ENCODE data around the gene MMAA. TPM values are rescaled to one million over a fixed set of nuclear protein-coding genes. Genes with fewer than 3 reads are reported as not detected.

Gene MMAA
- total RNA-seq, 2 donors from 2014 or later: 3.0 to 3.8 TPM

- no peaks in the 10 kb centered on the region for H3K36me3 ChIP-seq
- no peaks in the 10 kb centered on the region for H3K9me3 ChIP-seq
- TF ChIP-seq CTCF (IDR thresholded peaks at IDR 0.05): no peak
- no peak for ATAC-seq (ENCODE audit: insufficient number of reproducible peaks, low FRiP score, low read depth)
- no peak for DNase-seq (ENCODE audit: low spot score)
- H3K27ac ChIP-seq: no peak overlapping the region
- H3K4me1 ChIP-seq (ENCODE audit: control insufficient read depth in 1 of 2, low read depth in 2 of 2): peaks cover 2 to 9% of the 10 kb centered on the region in 2 donors
- H3K27me3 ChIP-seq (replicated peaks; ENCODE audit: insufficient read depth): no peaks in the 10 kb centered on the region
- no peak overlapping the region for H3K4me3 ChIP-seq
Observed at GRCh38 chr4:145623831-145624230, 4.6 kb downstream of the MMAA start.

- Histone ChIP-seq H3K27me3 (replicated peaks; ENCODE audit: insufficient read depth) (no peaks in the 10 kb centered on the region), H3K4me3 (no peak overlapping the region), H3K4me1 (ENCODE audit: control insufficient read depth in 1 of 2, low read depth in 2 of 2) (no peaks in the 10 kb centered on the region), H3K27ac (no peak overlapping the region), H3K36me3 (no peaks in the 10 kb centered on the region), H3K9me3 (no peaks in the 10 kb centered on the region)
- DNase-seq (ENCODE audit: low spot score) (no peak), ATAC-seq (ENCODE audit: insufficient number of reproducible peaks, low FRiP score, low read depth) (no peak)
- no peak for TF ChIP-seq CTCF (IDR thresholded peaks at IDR 0.05)
Observed at GRCh38 chr4:145625677-145626622, 6.8 kb downstream of the MMAA start.

- Histone ChIP-seq H3K36me3 (no peaks in the 10 kb centered on the region), H3K4me3 (no peak overlapping the region), H3K4me1 (ENCODE audit: control insufficient read depth in 1 of 2, low read depth in 2 of 2) (no peaks in the 10 kb centered on the region), H3K27me3 (replicated peaks; ENCODE audit: insufficient read depth) (no peaks in the 10 kb centered on the region), H3K9me3 (no peaks in the 10 kb centered on the region), H3K27ac (no peak overlapping the region)
- DNase-seq (ENCODE audit: low spot score) (no peak), ATAC-seq (ENCODE audit: insufficient number of reproducible peaks, low FRiP score, low read depth) (no peak)
- no peak for TF ChIP-seq CTCF (IDR thresholded peaks at IDR 0.05)
Observed at GRCh38 chr4:145626623-145626982, 7.4 kb downstream of the MMAA start.

GRCh38 chr4:145635117-145635516, 15.9 kb downstream of the MMAA start:
- ATAC-seq (ENCODE audit: insufficient number of reproducible peaks, low FRiP score, low read depth): no peak

More at GRCh38 chr4:145635117-145635516, 15.9 kb downstream of the MMAA start:
- H3K27me3 ChIP-seq (replicated peaks; ENCODE audit: insufficient read depth): no peaks in the 10 kb centered on the region
- DNase-seq (ENCODE audit: low spot score): no peak
- H3K36me3 ChIP-seq: no peaks in the 10 kb centered on the region
- H3K4me3 ChIP-seq: no peak overlapping the region
- peaks cover 2 to 15% of the 10 kb centered on the region in 2 donors for H3K4me1 ChIP-seq (ENCODE audit: control insufficient read depth in 1 of 2, low read depth in 2 of 2)
- H3K9me3 ChIP-seq: no peaks in the 10 kb centered on the region
- TF ChIP-seq CTCF (IDR thresholded peaks at IDR 0.05): no peak
- no peak overlapping the region for H3K27ac ChIP-seq

Data from thoracic aorta (tissue), 2 donors.